Progenitor cell of endocrine pancreas (in vitro differentiated cells): ENCODE data around the gene SETBP1. TPM values are rescaled to one million over a fixed set of nuclear protein-coding genes. Genes with fewer than 3 reads are reported as not detected.

Source experiments
- DNase-seq: peaks from one replicate; pipeline ENCODE4 v3.0.0; 2021; ENCODE audit warnings: low spot score; ENCODE audit not compliant: unreplicated experiment
- H3K27ac Mint-ChIP-seq: 2 replicates; pipeline ENCODE4 v1.8.0; 2021; ENCODE audit warnings: mild to moderate bottlenecking, moderate library complexity, mixed read lengths
- H3K27me3 Mint-ChIP-seq: 2 replicates; pipeline ENCODE4 v1.8.0; 2021; ENCODE audit warnings: mixed read lengths
- H3K36me3 Mint-ChIP-seq: 2 replicates; pipeline ENCODE4 v1.8.0; 2022; ENCODE audit warnings: mixed read lengths; ENCODE audit not compliant: insufficient read depth
- H3K4me1 Mint-ChIP-seq: 2 replicates; pipeline ENCODE4 v1.8.0; 2021; ENCODE audit warnings: low read depth, mixed read lengths
- H3K4me3 Mint-ChIP-seq: 2 replicates; pipeline ENCODE4 v1.8.0; 2021; ENCODE audit warnings: low read depth, mild to moderate bottlenecking, moderate library complexity, mixed read lengths
- H3K9me3 Mint-ChIP-seq: 2 replicates; pipeline ENCODE4 v1.8.0; 2021; ENCODE audit warnings: low read depth, mixed read lengths
- CTCF ChIP-seq: fragments of 200-600 bp; sonication (generic); IDR thresholded peaks from one replicate; pipeline ENCODE4 v1.5.0; 2021; ENCODE audit warnings: antibody characterized with exemption, mild to moderate bottlenecking; ENCODE audit not compliant: unreplicated experiment
- total RNA-seq: library from RNA; stranded (reverse); gene quantifications from 2 replicates; pipeline ENCODE4 v1.2.1, GENCODE V29; 2021

SETBP1 gene
- total RNA-seq, 1 donor from 2014 or later = 30.8 TPM

DNA sequence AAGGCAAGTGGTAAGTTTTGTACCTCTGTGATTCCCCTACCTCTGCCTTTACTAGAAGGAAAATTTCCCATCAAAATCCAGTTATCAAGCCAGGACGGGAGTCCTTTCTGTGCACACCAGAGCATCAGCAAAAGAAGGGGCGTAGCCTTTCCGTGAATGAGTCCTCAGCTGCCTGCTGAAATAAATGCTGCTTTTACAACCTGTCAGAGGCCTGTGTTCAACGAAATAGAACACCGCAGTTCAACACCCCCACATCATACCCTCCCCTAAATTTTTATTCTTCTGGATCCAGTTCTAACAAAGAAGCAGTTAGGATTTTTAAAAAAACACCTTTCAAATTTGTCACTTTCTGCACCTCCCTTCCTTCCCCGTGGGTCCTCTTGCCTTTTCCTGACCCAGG is 135.8 kb downstream of the SETBP1 start:
- H3K27me3 Mint-ChIP-seq = no peaks in the 10 kb centered on the region
- DNase-seq = no peak
- H3K27ac Mint-ChIP-seq = no peak overlapping the region
- H3K4me1 Mint-ChIP-seq = peaks cover 14% of the 10 kb centered on the region
- H3K4me3 Mint-ChIP-seq = no peak overlapping the region
- no peak for TF ChIP-seq CTCF
- H3K9me3 Mint-ChIP-seq = no peaks in the 10 kb centered on the region
- H3K36me3 Mint-ChIP-seq = no peaks in the 10 kb centered on the region

- H3K4me1 Mint-ChIP-seq = peaks cover 21% of the 10 kb centered on the region
- no peaks in the 10 kb centered on the region for H3K9me3 Mint-ChIP-seq
- H3K4me3 Mint-ChIP-seq = no peak overlapping the region
- no peaks in the 10 kb centered on the region for H3K27me3 Mint-ChIP-seq
- H3K36me3 Mint-ChIP-seq = no peaks in the 10 kb centered on the region
- DNase-seq = no peak
- H3K27ac Mint-ChIP-seq = no peak overlapping the region
- no peak for TF ChIP-seq CTCF
Observed at GRCh38 chr18:44817831-44818473, 137.3 kb downstream of the SETBP1 start.

DNA sequence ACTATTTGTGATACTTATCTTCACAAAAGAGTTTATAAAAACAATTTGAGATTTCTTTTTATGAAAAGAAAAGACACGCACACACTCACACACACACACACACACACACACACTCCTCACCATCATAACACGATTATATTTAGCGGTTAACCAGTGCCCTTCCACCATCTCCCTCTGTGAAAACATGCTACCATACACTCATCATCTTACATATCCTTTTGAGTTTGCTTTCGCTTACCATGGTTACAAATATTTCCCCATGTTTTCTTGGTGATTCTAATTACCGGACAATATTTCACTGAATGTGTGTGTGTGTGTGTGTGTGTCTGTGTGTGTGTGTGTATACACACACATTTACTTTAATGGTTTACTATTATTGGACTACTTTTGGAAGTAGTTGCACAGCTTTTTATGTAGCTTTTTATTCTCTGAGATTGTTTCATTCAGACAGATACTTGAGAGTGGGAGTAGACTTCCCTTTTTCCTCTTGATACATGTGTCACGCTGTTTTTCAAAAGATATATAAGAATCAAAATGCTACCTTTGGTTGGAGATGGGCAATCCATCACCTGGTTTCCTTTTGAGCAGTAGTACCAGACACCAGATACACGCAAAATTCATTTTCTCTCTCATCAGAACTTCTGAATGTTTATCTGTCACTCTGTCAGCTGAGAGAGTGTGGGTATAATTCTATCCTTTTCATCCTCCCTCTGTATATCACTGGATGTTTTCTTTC is 138.1 kb downstream of the SETBP1 start:
- no peaks in the 10 kb centered on the region for H3K27me3 Mint-ChIP-seq

DNA sequence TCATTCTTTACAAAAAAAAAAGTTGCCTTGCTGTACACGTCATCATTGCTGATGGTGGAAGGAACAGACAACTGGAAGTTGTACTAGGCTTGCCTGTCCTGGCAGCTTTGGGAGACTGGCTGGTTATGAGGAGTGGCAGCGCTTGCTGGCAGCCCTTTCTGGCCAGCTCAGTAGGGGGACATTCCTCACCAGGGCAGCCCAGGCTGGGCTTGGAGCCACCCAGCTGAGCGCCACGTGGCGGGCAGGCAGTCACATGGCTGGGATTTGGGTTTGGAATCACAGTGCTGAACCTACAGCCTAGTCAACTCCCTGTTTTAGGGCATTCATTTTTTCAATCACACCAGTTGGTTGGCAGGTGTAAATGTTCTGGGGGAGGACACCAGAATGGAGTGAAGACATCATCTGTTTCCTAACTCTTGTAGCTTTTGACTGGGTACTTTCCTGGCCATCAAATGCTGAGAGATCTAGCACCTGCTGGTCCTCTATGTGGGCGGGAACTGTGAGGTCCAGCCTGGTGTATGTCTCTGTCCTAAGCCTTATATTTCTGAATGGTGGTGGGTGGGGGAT is 139.3 kb downstream of the SETBP1 start:
- H3K36me3 Mint-ChIP-seq = no peaks in the 10 kb centered on the region
- H3K27me3 Mint-ChIP-seq = no peaks in the 10 kb centered on the region
- DNase-seq = no peak
- H3K4me3 Mint-ChIP-seq = no peak overlapping the region
- H3K9me3 Mint-ChIP-seq = no peaks in the 10 kb centered on the region
- H3K4me1 Mint-ChIP-seq = peaks cover 23% of the 10 kb centered on the region
- no peak for TF ChIP-seq CTCF
- H3K27ac Mint-ChIP-seq = no peak overlapping the region

More for the DNA sequence above, 138.1 kb downstream of the SETBP1 start:
- Mint-ChIP-seq H3K27ac (no peak overlapping the region), H3K4me1 (peaks cover 21% of the 10 kb centered on the region), H3K4me3 (no peak overlapping the region), H3K36me3 (no peaks in the 10 kb centered on the region), H3K9me3 (no peaks in the 10 kb centered on the region)
- DNase-seq = no peak
- no peak for TF ChIP-seq CTCF

- peaks cover 19% of the 10 kb centered on the region for H3K4me1 Mint-ChIP-seq
- no peak for DNase-seq
- peaks cover 2% of the 10 kb centered on the region for H3K36me3 Mint-ChIP-seq
- no peaks in the 10 kb centered on the region for H3K9me3 Mint-ChIP-seq
- no peak overlapping the region for H3K27ac Mint-ChIP-seq
- H3K27me3 Mint-ChIP-seq = no peaks in the 10 kb centered on the region
- TF ChIP-seq CTCF = no peak
- H3K4me3 Mint-ChIP-seq = no peak overlapping the region
Observed at GRCh38 chr18:44821924-44822323, 141.2 kb downstream of the SETBP1 start.
